HL-60 (cell line): ENCODE results near the gene LCA5.

Experiments
- POLR2AphosphoS5 ChIP-seq: IDR thresholded peaks from 2 replicates; pipeline ENCODE4 v1.6.1; 2012; ENCODE audit warnings: low read depth
- TF ChIP-seq, protein P1 (sequence below): IDR thresholded peaks from 2 replicates; pipeline ENCODE4 v1.6.1; 2012; ENCODE audit warnings: low read depth; ENCODE audit not compliant: insufficient replicate concordance

DNA sequence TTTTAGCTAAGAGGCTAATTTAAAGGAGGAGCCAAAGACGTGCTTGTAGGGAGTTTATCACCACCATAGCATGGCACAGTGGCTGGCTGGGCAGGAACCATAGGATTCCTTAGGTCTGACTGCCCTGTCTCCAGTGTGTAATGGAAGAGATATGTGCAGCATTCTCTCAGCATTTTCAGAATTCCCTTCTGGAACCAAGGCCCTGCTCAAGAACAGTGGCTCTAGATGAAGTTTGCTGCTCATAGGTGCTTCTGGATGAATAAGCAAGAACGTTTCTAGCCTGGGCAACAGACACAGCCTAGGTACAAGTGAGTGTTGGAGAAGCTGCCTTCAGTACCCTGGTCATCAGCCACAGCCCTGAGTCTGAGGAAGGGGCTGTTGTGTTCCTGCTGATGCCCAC is 69.1 kb downstream of the LCA5 start:
- TF ChIP-seq, protein P1, sequence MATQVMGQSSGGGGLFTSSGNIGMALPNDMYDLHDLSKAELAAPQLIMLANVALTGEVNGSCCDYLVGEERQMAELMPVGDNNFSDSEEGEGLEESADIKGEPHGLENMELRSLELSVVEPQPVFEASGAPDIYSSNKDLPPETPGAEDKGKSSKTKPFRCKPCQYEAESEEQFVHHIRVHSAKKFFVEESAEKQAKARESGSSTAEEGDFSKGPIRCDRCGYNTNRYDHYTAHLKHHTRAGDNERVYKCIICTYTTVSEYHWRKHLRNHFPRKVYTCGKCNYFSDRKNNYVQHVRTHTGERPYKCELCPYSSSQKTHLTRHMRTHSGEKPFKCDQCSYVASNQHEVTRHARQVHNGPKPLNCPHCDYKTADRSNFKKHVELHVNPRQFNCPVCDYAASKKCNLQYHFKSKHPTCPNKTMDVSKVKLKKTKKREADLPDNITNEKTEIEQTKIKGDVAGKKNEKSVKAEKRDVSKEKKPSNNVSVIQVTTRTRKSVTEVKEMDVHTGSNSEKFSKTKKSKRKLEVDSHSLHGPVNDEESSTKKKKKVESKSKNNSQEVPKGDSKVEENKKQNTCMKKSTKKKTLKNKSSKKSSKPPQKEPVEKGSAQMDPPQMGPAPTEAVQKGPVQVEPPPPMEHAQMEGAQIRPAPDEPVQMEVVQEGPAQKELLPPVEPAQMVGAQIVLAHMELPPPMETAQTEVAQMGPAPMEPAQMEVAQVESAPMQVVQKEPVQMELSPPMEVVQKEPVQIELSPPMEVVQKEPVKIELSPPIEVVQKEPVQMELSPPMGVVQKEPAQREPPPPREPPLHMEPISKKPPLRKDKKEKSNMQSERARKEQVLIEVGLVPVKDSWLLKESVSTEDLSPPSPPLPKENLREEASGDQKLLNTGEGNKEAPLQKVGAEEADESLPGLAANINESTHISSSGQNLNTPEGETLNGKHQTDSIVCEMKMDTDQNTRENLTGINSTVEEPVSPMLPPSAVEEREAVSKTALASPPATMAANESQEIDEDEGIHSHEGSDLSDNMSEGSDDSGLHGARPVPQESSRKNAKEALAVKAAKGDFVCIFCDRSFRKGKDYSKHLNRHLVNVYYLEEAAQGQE: no peak
- TF ChIP-seq POLR2AphosphoS5: no peak
